ENCODE data around the gene WNT11. TPM values are rescaled to one million over a fixed set of nuclear protein-coding genes. Genes with fewer than 3 reads are reported as not detected.

The WNT11 gene
- polyA plus RNA-seq, 3 donors = 18.2 to 21.0 (median 20.1) TPM

- DNase-seq = no peak
Observed at GRCh38 chr11:76181371-76181770, 24.9 kb downstream of the WNT11 start.

DNA sequence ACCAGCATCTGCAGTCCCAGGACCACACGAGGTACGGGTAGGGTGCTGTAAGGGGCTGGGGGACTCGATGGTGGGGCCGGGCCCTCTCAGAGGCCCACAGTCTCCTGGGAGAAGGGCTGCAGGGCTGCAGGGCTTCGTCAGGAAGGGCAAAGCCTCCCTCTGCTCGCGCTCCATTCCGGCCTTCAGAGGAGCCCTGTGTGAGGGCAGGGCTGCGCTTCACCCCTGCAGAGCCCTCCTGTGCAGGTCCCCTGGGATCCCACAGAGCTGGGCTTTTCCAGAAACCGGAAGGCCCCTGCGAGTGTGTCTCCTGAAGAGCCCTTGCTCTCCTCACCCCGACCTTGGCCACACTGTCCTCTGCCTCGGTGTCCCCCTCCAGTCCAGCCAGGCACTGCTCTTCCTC is 27.2 kb downstream of the WNT11 start:
- DNase-seq = no peak

DNA sequence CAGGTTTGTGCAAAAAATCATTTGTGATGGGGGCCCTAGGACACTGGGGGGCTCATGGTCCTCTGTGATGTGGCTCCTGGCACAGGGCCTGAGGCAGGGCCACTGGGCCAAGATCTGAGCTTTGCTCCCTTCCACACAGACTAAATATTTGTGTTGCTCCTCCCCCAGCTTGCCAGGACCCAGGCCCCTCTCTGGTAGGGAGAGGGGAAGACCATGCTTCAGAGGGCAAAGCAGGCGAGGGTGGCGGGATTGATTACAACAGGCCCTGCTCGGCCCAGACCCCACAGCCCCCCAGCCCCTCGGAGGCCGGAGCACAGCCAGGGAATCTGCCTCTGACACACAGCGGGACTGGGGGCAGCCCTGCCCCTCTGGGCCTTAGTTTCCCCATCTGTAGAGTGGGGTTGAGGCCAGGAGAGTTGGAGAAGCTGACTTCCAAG is 29.0 kb downstream of the WNT11 start:
- no peak for DNase-seq

GRCh38 chr11:76176463-76176862 is 29.8 kb downstream of the WNT11 start:
- no peak for DNase-seq

DNA sequence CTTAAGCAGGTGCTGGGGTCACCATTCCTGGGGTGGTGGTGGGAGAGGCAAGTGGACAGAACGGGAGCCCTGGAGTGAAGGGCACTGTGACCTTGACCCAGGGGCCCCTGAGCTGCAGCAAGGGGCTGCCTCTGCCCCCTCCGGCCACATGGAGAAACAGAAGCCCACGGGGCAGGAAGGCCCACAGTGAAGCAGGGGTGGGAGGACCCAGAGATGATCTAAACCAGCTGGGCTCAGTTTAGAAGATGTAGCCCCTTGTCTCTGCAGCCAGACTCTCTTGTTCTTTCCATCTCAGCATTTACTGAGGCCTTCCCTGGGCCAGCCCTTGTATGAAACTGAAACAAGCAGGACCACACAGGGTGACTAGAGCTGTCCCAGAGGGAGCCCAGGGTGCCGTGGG is 30.5 kb downstream of the WNT11 start:
- DNase-seq = no peak

GRCh38 chr11:76174330-76174729 is 32.0 kb downstream of the WNT11 start:
- DNase-seq = no peak

- DNase-seq = no peak
Observed at GRCh38 chr11:76173663-76174062, 32.6 kb downstream of the WNT11 start.

DNA sequence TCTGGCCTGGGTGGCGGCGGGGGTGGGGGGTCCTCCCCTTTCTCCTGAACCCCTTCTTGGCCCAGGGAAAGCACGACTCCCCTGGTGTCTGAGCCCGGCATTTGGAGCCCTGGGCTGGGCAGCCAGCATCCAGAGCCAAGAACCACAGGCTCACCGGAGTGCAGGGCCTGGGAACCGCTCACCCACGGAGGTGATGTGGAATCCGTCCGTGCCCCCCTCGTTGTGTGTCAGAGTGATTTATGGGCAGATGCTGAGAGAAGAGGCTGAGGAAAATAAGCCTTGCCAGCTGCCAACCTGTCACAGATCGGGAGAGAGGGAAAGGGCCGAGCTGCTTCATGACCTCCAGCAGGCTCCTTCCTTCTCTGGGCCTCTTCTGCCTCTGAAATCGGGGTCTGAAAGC is 33.7 kb downstream of the WNT11 start:
- DNase-seq = no peak

GRCh38 chr11:76170468-76170867 is 35.8 kb downstream of the WNT11 start:
- no peak for DNase-seq

- DNase-seq = no peak
Observed at GRCh38 chr11:76169473-76169896, 36.8 kb downstream of the WNT11 start.

- no peak for DNase-seq
Observed at GRCh38 chr11:76167590-76167989, 38.7 kb downstream of the WNT11 start.

GRCh38 chr11:76166314-76166713 is 40.0 kb downstream of the WNT11 start:
- no peak for DNase-seq

GRCh38 chr11:76164861-76165751 is 41.2 kb downstream of the WNT11 start:
- DNase-seq = no peak

GRCh38 chr11:76164081-76164480 is 42.2 kb downstream of the WNT11 start:
- no peak for DNase-seq

DNA sequence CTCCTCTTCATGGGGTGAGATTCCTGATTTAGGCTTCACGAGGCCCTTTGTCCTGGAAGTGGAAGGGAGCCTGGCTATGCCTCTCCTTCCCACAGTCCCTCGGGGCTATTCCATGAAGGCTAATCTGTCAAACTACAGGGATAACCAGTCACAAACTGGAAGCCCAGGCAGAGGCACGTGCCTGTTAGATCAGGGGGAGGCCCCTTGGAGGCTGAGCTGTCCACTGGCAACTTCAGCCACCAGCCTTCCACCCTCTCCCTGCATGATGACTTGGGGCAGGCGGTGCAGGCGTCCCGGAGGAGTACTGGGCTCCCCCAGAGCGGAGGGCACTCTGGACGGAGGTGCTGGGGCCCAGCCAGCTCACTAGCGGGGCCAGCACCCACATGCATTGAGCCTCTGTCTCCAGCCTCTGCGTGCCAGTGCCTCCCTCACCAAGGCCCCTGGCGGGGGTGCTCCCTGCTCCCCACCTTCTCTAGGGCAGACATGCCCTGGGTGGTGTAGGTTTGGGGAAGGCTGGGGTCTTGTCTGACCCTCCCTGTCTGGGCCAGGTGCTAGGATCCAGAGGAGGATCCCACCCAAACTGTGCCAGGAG is 42.9 kb downstream of the WNT11 start:
- no peak for DNase-seq

- no peak for DNase-seq
Observed at GRCh38 chr11:76162336-76163288, 43.7 kb downstream of the WNT11 start.

- DNase-seq = no peak
Observed at GRCh38 chr11:76161261-76161961, 44.9 kb downstream of the WNT11 start.

- DNase-seq = no peak
Observed at GRCh38 chr11:76160856-76161255, 45.4 kb downstream of the WNT11 start.

DNA sequence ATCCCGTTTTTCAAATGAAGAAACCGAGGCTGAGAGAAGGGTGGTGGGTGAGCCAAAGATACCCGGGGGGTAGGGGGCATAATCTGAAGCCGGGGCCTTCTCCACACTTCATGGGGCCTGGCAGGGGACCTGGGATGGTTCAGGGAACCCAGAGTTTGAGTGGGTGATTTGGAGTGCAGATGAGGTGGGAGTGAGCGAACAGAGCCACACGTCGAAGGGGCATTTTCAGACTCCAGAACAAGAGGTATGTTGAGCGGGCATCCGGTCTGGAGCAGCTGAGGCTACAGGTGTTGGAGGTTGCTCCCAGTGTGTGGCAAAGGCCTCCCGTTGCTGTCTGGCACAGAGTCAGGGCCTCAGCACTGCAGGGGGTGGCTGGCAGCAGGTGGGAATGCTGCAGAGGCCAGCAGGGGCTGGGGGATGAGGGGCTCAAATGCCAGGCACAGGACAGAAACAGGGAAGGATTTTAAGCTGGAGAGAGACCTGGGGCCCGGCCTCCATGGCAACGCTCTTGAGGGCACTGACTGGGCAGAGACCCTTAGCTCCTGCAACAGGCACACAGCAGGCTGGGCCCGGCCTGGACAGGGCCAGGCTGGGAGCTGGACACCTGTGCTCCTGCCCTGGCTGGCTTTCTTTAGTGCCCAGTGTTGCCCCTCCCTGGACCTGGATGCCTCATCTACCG is 46.2 kb downstream of the WNT11 start:
- no peak for DNase-seq

GRCh38 chr11:76159303-76159937 is 46.9 kb downstream of the WNT11 start:
- DNase-seq = no peak
